H1 (cell line): ENCODE measurements around the gene SCP2. TPM values are rescaled to one million over a fixed set of nuclear protein-coding genes. Genes with fewer than 3 reads are reported as not detected.

Experiments
- CTCF ChIA-PET: fragments of 300-600 bp; sonication (Branson Sonifier 250); formaldehyde crosslinking; loops from one replicate; lab custom pipeline; 2021; ENCODE audit not compliant: partially characterized antibody; lab: Charles Lee
- POLR2A ChIA-PET: fragments of 300-600 bp; sonication (Branson Sonifier 250); formaldehyde crosslinking; loops from one replicate; lab custom pipeline; 2021; ENCODE audit warnings: inconsistent platforms; ENCODE audit not compliant: partially characterized antibody; lab: Charles Lee
- DNase-seq, 2 experiments: peaks; one replicate each; pipeline versions ENCODE4 v3.0.0 to v3.0.0-alpha.2; 2010 to 2022; ENCODE audit warnings: low spot score in 2 of 2, low read depth in 1 of 2, mixed read lengths in 1 of 2
- FAIRE-seq: peaks from 2 replicates; lab custom pipeline; 2011; peaks lifted over from hg19 to GRCh38; lab: Jason Lieb, UNC
- H2AFZ ChIP-seq: 2 replicates; pipeline ENCODE4 v1.8.1; 2012; ENCODE audit warnings: low read length, inconsistent platforms
- H2AK5ac ChIP-seq: 2 replicates; pipeline ENCODE4 v1.6.1; 2013; ENCODE audit warnings: low read depth, low read length
- H2BK120ac ChIP-seq: replicated peaks from 2 replicates; pipeline ENCODE3; 2013; ENCODE audit warnings: low read depth, low read length, inconsistent platforms
- H2BK12ac ChIP-seq: 2 replicates; pipeline ENCODE4 v1.6.1; 2013; ENCODE audit warnings: low read depth, low read length
- H2BK15ac ChIP-seq: 2 replicates; pipeline ENCODE4 v1.6.1; 2013; ENCODE audit warnings: low read length
- H2BK20ac ChIP-seq: 2 replicates; pipeline ENCODE4 v1.6.1; 2013; ENCODE audit warnings: low read length
- H2BK5ac ChIP-seq: 2 replicates; pipeline ENCODE4 v1.6.1; 2013; ENCODE audit warnings: low read depth, low read length
- H3K14ac ChIP-seq: 2 replicates; pipeline ENCODE4 v1.6.1; 2013; ENCODE audit warnings: inconsistent platforms; ENCODE audit not compliant: insufficient read length
- H3K18ac ChIP-seq: 2 replicates; pipeline ENCODE4 v1.6.1; 2013; ENCODE audit warnings: low read length; ENCODE audit errors: extremely low read depth
- H3K23ac ChIP-seq: 2 replicates; pipeline ENCODE4 v1.6.1; 2013; ENCODE audit warnings: inconsistent platforms; ENCODE audit not compliant: insufficient read length
- H3K23me2 ChIP-seq: 2 replicates; pipeline ENCODE4 v1.6.1; 2013; ENCODE audit warnings: low read depth, low read length
- H3K27ac ChIP-seq: 2 replicates; pipeline ENCODE4 v1.6.1; 2011; ENCODE audit warnings: low read depth, low read length, inconsistent platforms
- H3K27me3 ChIP-seq, 4 experiments: replicated peaks in 1 of 4; 1 replicate in 1 of 4; 2 replicates in 3 of 4; pipeline versions ENCODE4 v1.6.1 to v1.8.1; 2011 to 2013; ENCODE audit warnings: low read length in 3 of 4, mild to moderate bottlenecking in 3 of 4, inconsistent platforms in 2 of 4, mixed read lengths in 2 of 4, moderate library complexity in 1 of 4; ENCODE audit not compliant: control insufficient read depth in 3 of 4, insufficient read depth in 3 of 4; ENCODE audit errors: extremely low read depth in 1 of 4
- H3K36me3 ChIP-seq, 4 experiments: 2 replicates each; pipeline versions ENCODE4 v1.6.1 to v1.8.1; 2011 to 2013; ENCODE audit warnings: mild to moderate bottlenecking in 4 of 4, low read length in 3 of 4, moderate library complexity in 2 of 4, control low read depth in 1 of 4, inconsistent platforms in 1 of 4; ENCODE audit not compliant: insufficient read depth in 4 of 4, control insufficient read depth in 2 of 4
- H3K4ac ChIP-seq: replicated peaks from 2 replicates; pipeline ENCODE3; 2013; ENCODE audit warnings: low read length, low read depth, mixed read lengths, inconsistent platforms; ENCODE audit not compliant: insufficient read length
- H3K4me1 ChIP-seq, 4 experiments: replicated peaks in 1 of 4; 1 replicate in 1 of 4; 2 replicates in 3 of 4; pipeline versions ENCODE4 v1.6.1 to v1.8.1; 2011 to 2013; ENCODE audit warnings: low read length in 3 of 4, inconsistent platforms in 2 of 4, mixed read lengths in 1 of 4; ENCODE audit not compliant: insufficient read depth in 4 of 4, control insufficient read depth in 3 of 4
- H3K4me2 ChIP-seq, 2 experiments: 2 replicates each; pipeline versions ENCODE4 v1.6.1 to v1.8.1; 2011 to 2013; ENCODE audit warnings: low read depth in 2 of 2, low read length in 2 of 2, control low read depth in 1 of 2, inconsistent platforms in 1 of 2, mild to moderate bottlenecking in 1 of 2; ENCODE audit not compliant: insufficient read depth in 1 of 2
- H3K4me3 ChIP-seq, 4 experiments: fragments of 200-600, 300-600 bp in 1 of 4; sonication (generic), shearing (Covaris generic), sonication (Bioruptor Twin) in 1 of 4; 2 replicates each; pipeline versions ENCODE4 v1.5.1 to v1.8.1; 2011 to 2016; ENCODE audit warnings: low read length in 4 of 4, low read depth in 3 of 4, control low read depth in 2 of 4, inconsistent platforms in 2 of 4, mild to moderate bottlenecking in 2 of 4, mixed read lengths in 1 of 4, moderate library complexity in 1 of 4; ENCODE audit not compliant: insufficient read depth in 2 of 4; ENCODE audit errors: extremely low read depth in 1 of 4
- H3K56ac ChIP-seq: replicated peaks from 2 replicates; pipeline ENCODE3; 2013; ENCODE audit warnings: low read depth, mild to moderate bottlenecking, mixed read lengths, low read length, inconsistent platforms; ENCODE audit not compliant: insufficient read length
- H3K79me1 ChIP-seq: 2 replicates; pipeline ENCODE4 v1.6.1; 2013; ENCODE audit warnings: low read depth, low read length, control low read depth
- H3K79me2 ChIP-seq, 2 experiments: 2 replicates each; pipeline versions ENCODE4 v1.6.1 to v1.8.1; 2012 to 2013; ENCODE audit warnings: low read length in 2 of 2, mild to moderate bottlenecking in 2 of 2, inconsistent platforms in 1 of 2; ENCODE audit not compliant: insufficient read depth in 2 of 2, control insufficient read depth in 1 of 2
- H3K9ac ChIP-seq, 4 experiments: replicated peaks in 1 of 4; 1 replicate in 1 of 4; 2 replicates in 3 of 4; pipeline versions ENCODE4 v1.6.1 to v1.8.1; 2011 to 2013; ENCODE audit warnings: low read depth in 3 of 4, low read length in 3 of 4, control low read depth in 2 of 4, mild to moderate bottlenecking in 2 of 4, moderate library complexity in 2 of 4, inconsistent platforms in 1 of 4; ENCODE audit errors: extremely low read depth in 1 of 4
- H3K9me3 ChIP-seq, 2 experiments: 2 replicates each; pipeline versions ENCODE4 v1.6.1 to v1.8.1; 2012 to 2013; ENCODE audit warnings: mild to moderate bottlenecking in 2 of 2, moderate library complexity in 2 of 2, control low read depth in 1 of 2, inconsistent platforms in 1 of 2, low read depth in 1 of 2, low read length in 1 of 2, mixed read lengths in 1 of 2; ENCODE audit not compliant: insufficient read depth in 2 of 2
- H4K20me1 ChIP-seq, 2 experiments: replicated peaks in 1 of 2; 2 replicates each; pipeline versions ENCODE3 to v1.8.1; 2011 to 2013; ENCODE audit warnings: inconsistent platforms in 2 of 2, low read length in 2 of 2, mild to moderate bottlenecking in 1 of 2; ENCODE audit not compliant: insufficient read depth in 2 of 2, control insufficient read depth in 1 of 2
- H4K5ac ChIP-seq: 2 replicates; pipeline ENCODE4 v1.6.1; 2013; ENCODE audit warnings: low read length, low read depth, mixed read lengths, inconsistent platforms; ENCODE audit not compliant: insufficient read length
- H4K8ac ChIP-seq: 2 replicates; pipeline ENCODE4 v1.8.0; 2013; ENCODE audit warnings: mild to moderate bottlenecking, moderate library complexity, low read length, inconsistent platforms; ENCODE audit not compliant: insufficient read depth; ENCODE audit errors: extremely low read depth
- H4K91ac ChIP-seq: replicated peaks from 2 replicates; pipeline ENCODE3; 2013; ENCODE audit warnings: low read length, mixed read lengths, inconsistent platforms; ENCODE audit not compliant: insufficient read length
- BCL11A ChIP-seq, 2 experiments: IDR thresholded peaks; one replicate each; pipeline ENCODE4 v1.6.1; 2011; ENCODE audit warnings: low read depth in 2 of 2, low read length in 2 of 2, mild to moderate bottlenecking in 2 of 2
- E2F6 ChIP-seq: IDR thresholded peaks from 2 replicates; pipeline ENCODE4 v1.6.1; 2012; ENCODE audit warnings: inconsistent platforms
- EP300 ChIP-seq, 2 experiments: IDR thresholded peaks; 1 replicate in 1 of 2; 2 replicates in 1 of 2; pipeline ENCODE4 v1.6.1; 2011 to 2012; ENCODE audit warnings: low read depth in 2 of 2, low read length in 2 of 2, mild to moderate bottlenecking in 2 of 2, borderline replicate concordance in 1 of 2, inconsistent platforms in 1 of 2, moderate library complexity in 1 of 2
- KDM5A ChIP-seq: fragments of 200-600 bp; IDR thresholded peaks from 2 replicates; pipeline ENCODE4 v1.7.1; 2012; ENCODE audit warnings: mild to moderate bottlenecking, low read length, inconsistent platforms, mixed read lengths
- MAFK ChIP-seq: IDR thresholded peaks from 2 replicates; pipeline ENCODE4 v1.6.1; 2012; ENCODE audit warnings: low read depth, mild to moderate bottlenecking, improper control_type of control experiment, low read length
- POLR2A ChIP-seq, 2 experiments: IDR thresholded peaks; 1 replicate in 1 of 2; 2 replicates in 1 of 2; pipeline ENCODE4 v1.6.1; 2011; ENCODE audit warnings: low read depth in 2 of 2, low read length in 2 of 2, mild to moderate bottlenecking in 2 of 2; ENCODE audit errors: control extremely low read depth in 1 of 2
- POLR2AphosphoS5 ChIP-seq: IDR thresholded peaks from 2 replicates; pipeline ENCODE4 v1.6.1; 2011; ENCODE audit warnings: low read depth, low read length
- RAD21 ChIP-seq, 2 experiments: IDR thresholded peaks in 1 of 2; conservative IDR thresholded peaks in 1 of 2; 2 replicates each; pipeline ENCODE4 v1.6.1; 2011; ENCODE audit warnings: low read depth in 2 of 2, low read length in 2 of 2, improper control_type of control experiment in 1 of 2, inconsistent platforms in 1 of 2, mild to moderate bottlenecking in 1 of 2, moderate library complexity in 1 of 2
- SIX5 ChIP-seq: IDR thresholded peaks from 2 replicates; pipeline ENCODE4 v1.6.1; 2011; ENCODE audit warnings: mild to moderate bottlenecking, low read depth, low read length
- SRF ChIP-seq: IDR thresholded peaks from 2 replicates; pipeline ENCODE4 v1.6.1; 2011; ENCODE audit warnings: mild to moderate bottlenecking, low read depth, low read length, moderate library complexity
- YY1 ChIP-seq: IDR thresholded peaks from 2 replicates; pipeline ENCODE4 v1.6.1; 2011; ENCODE audit warnings: low read depth, mild to moderate bottlenecking, low read length
- WGBS, 2 experiments: shearing (Covaris generic) in 1 of 2; methylation state at CpG; one replicate each; pipeline versions ENCODE4 v1.1.6 to v1.1.7; 2013 to 2015; ENCODE audit warnings: low lambda C conversion rate in 2 of 2, mixed read lengths in 2 of 2, inconsistent platforms in 1 of 2, low coverage in 1 of 2, missing lambda C conversion rate in 1 of 2; ENCODE audit not compliant: insufficient replicate concordance in 2 of 2, insufficient coverage in 1 of 2, insufficient read length in 1 of 2; ENCODE audit errors: extremely low coverage in 1 of 2, missing lambda C conversion rate in 1 of 2; 5-methylcytosine and 5-hydroxymethylcytosine counted together
- polyA plus RNA-seq, 7 experiments: library from polyadenylated mRNA; depleted of rRNA in 3 of 7; stranded (reverse) in 5 of 7; unstranded in 2 of 7; fragments of >200 nt in 5 of 7; fragments of 200-250 nt in 2 of 7; gene quantifications; 1 replicate in 5 of 7; 2 replicates in 1 of 7; 4 replicates in 1 of 7; pipeline versions ENCODE4 v1.2.1 to v1.2.3, GENCODE V29; 2011 to 2013; ENCODE audit warnings: missing spikeins in 2 of 7, mixed read lengths in 2 of 7
- total RNA-seq: library from RNA; stranded (reverse); fragmentation: NEBNext Ultra II Directional; extraction: Animal tissue kit (Norgen Biotek cat#: 25700); gene quantifications from 2 replicates; pipeline ENCODE4 v1.2.1, GENCODE V29; 2021

The SCP2 gene
- total and polyA plus RNA-seq, 2 of the 8 experiments (the other 6 are each of a cell fraction or from before 2014, with no cell fraction given), result 20.9 to 54.3 TPM

GRCh38 chr1:53049574-53049967, 122.5 kb downstream of the SCP2 start:
- no peak overlapping the region for H4K5ac ChIP-seq
- no peak overlapping the region for H4K8ac ChIP-seq
- peaks cover 3 to 12% (median 9%) of the 10 kb centered on the region in 4 experiments for H3K4me1 ChIP-seq
- no peak overlapping the region for H3K4me3 ChIP-seq
- no peak overlapping the region for H2BK120ac ChIP-seq
- no peak overlapping the region for H3K4me2 ChIP-seq
- no peak overlapping the region for H3K27ac ChIP-seq
- H2BK5ac ChIP-seq, result no peak overlapping the region
- H3K56ac ChIP-seq, result no peak overlapping the region
- H3K36me3 ChIP-seq, result no peaks in the 10 kb centered on the region; a peak in 1 of 8 replicates
- H3K14ac ChIP-seq, result no peak overlapping the region
- no peak for DNase-seq
- H2AK5ac ChIP-seq, result no peak overlapping the region
- H2AFZ ChIP-seq, result no peak overlapping the region
- H3K79me1 ChIP-seq, result no peaks in the 10 kb centered on the region
- FAIRE-seq, result no peak
- H3K23me2 ChIP-seq, result no peaks in the 10 kb centered on the region
- no peak overlapping the region for H2BK12ac ChIP-seq
- H3K9ac ChIP-seq, result no peak overlapping the region
- H4K91ac ChIP-seq, result no peak overlapping the region
- H4K20me1 ChIP-seq, result no peaks in the 10 kb centered on the region
- H3K79me2 ChIP-seq, result no peaks in the 10 kb centered on the region
- no peak overlapping the region for H2BK15ac ChIP-seq
- no peak overlapping the region for H2BK20ac ChIP-seq
- H3K23ac ChIP-seq, result no peak overlapping the region
- no peak overlapping the region for H3K18ac ChIP-seq
- no peaks in the 10 kb centered on the region for H3K27me3 ChIP-seq
- POLR2A ChIA-PET, result no interaction called here
- WGBS, 2 experiments, result 90% methylated on average over 3 of the region's 3 CpGs; no CpG with 5 or more reads in 1 of the 2 experiments
- CTCF ChIA-PET, result no interaction called here
- H3K4ac ChIP-seq, result no peak overlapping the region
- H3K9me3 ChIP-seq, result no peaks in the 10 kb centered on the region
- TF ChIP-seq RAD21 (IDR thresholded peaks at IDR 0.05 in 1 of 2, conservative IDR thresholded peaks at IDR 0.05 in 1 of 2; ENCODE audit: low read depth in 2 of 2, low read length in 2 of 2) (no peak), YY1 (no peak), KDM5A (no peak), MAFK (no peak), EP300 (IDR thresholded peaks at IDR 0.05; ENCODE audit: borderline replicate concordance in 1 of 2, low read depth in 2 of 2, low read length in 2 of 2) (no peak), E2F6 (no peak), POLR2A (IDR thresholded peaks at IDR 0.05; ENCODE audit: control extremely low read depth in 1 of 2, low read depth in 2 of 2, low read length in 2 of 2) (no peak), POLR2AphosphoS5 (no peak), BCL11A (IDR thresholded peaks at IDR 0.05; ENCODE audit: low read depth in 2 of 2, low read length in 2 of 2) (no peak), SRF (no peak), SIX5 (no peak)
